Mesenteric fat pad (tissue), 1 donor: ENCODE data around the gene OR4C46. TPM values are rescaled to one million over a fixed set of nuclear protein-coding genes. Genes with fewer than 3 reads are reported as not detected.
"Not testable (repeated sequence)": the region's sequence is repeated elsewhere in the genome, so short reads cannot be mapped to it uniquely, and the experiment has no call there.

ENCODE experiments used
- DNase-seq: peaks from one replicate; pipeline ENCODE4 v3.0.0-alpha.2; 2020; ENCODE audit warnings: low spot score
- long read RNA-seq: library from polyadenylated mRNA; unstranded; transcript quantifications from one replicate; pipeline ENCODE4 v2.0.0, GENCODE V29; 2020
- total RNA-seq: library from RNA; stranded (reverse); fragmentation: NEBNext Ultra II Directional; extraction: Animal tissue kit (Norgen Biotek cat#: 25700); gene quantifications from one replicate; pipeline ENCODE4 v1.2.1, GENCODE V29; 2021
- donor health status: DM: yes; HTN: yes; CAD: no.

The OR4C46 gene
- total RNA-seq, result not detected
- long read RNA-seq, result 0 reads

DNA sequence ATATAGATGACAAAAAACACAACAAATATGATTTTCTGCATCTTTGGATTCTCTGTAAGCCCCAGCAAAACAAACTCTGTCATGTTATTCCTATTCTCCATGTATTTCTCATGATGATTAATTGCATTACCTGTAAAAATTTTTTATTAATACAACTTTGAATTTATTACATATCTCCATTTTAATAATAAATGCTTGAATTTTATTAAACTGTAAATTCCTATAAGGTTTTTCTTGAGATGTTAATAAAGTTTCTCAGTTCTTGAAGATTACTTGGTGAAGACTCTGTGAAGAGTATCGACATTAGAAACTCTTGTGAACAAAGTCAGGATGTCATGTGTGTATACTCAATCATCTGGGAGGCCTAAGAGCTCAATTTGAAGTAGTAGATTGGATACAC, at the start of gene OR4C46:
OR4C46 (minus strand) TSS at position 101 of the 400 bp plus-strand sequence; CDS start at position 101, 0 bp downstream.
- no peak for DNase-seq

DNA sequence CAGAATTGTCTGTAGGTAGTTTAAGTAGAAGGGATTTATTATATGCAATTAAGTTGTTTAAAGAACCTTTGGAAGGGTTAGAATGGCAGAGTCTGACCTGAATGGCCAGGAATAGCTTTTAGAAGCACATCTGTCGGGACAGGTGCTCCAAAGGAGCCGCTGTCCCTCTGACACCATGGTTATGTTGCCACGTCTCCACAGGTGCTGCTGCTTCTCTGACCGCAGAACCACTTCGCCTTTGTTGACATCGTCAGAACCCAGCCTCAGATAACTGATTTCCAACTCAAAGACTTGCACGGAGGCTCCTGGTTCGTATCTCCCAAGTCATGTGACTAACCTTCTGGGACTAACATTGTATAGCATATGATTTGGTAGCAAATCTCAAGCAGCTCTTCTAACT, 41.8 kb upstream of the OR4C46 start:
- not testable (repeated sequence) for DNase-seq

DNA sequence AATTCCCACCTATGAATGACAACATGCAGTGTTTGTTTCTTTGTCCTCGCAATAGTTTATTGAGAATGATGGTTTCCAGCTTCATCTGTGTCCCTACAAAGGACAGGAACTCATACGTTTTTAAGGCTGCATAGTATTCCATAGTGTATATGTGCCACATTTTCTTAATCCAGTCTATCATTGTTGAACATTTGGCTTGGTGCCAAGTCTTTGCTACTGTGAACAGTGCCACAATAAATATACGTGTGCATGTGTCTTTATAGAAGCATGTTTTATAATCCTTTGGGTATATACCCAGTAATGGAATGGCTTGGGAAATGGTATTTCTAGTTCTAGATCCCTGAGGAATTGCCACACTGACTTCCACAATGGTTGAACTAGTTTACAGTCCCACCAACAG, 42.4 kb downstream of the OR4C46 start:
- not testable (repeated sequence) for DNase-seq

DNA sequence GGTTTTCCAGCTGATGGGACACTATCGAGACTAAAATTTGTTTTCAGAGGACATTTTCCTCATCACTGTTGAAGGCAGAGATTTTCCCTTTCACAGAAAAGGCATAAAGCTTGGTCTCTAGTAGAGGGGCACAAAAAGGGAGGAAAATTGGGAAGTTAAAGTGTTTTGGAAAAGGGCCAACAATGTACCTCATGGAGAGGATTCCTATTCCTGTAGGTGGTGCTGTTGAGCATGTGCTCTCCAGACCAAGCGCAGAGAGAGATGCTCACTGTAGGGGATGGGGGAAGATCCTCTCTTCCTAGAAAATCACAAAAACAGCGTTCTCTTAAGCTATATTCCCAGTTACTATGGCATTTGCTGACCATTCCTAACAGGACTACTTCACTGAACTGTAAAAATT, 44.9 kb downstream of the OR4C46 start:
- DNase-seq, result no peak

DNA sequence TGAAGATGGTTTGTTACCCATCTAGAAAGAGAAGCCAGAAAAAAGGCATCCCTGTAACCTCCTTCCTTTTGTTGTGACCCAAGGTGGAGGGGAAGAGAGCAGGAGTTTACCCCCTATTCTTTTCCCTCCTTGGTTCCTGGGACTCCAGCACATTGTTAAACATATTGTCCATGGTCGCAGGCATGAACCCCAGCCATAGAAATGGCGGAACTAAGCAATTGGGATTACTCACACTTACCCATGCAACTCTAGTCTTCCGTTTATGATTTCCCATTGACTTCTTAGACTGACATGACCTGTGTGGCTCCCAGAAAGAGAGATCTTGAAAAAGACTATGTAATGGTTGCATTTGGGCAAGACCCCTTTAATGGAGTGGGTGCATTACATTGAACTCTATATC, 45.4 kb downstream of the OR4C46 start:
- no peak for DNase-seq

Other genes starting within 250 kb of the OR4C46 start
- gene OR4A5, start 102.8 kb upstream of the OR4C46 start, total RNA-seq, result not detected